HG02610 (cell line): ENCODE data around the gene PRELID3B.
"Not testable (repeated sequence)": the region's sequence is repeated elsewhere in the genome, so short reads cannot be mapped to it uniquely, and the experiment has no call there.

Experiments used
- ATAC-seq: cut with Tn5 transposase; IDR thresholded peaks from one replicate; pipeline ENCODE4 v1.9.1; 2021; ENCODE audit warnings: mild to moderate bottlenecking, moderate library complexity; ENCODE audit not compliant: unreplicated experiment

The PRELID3B gene

DNA sequence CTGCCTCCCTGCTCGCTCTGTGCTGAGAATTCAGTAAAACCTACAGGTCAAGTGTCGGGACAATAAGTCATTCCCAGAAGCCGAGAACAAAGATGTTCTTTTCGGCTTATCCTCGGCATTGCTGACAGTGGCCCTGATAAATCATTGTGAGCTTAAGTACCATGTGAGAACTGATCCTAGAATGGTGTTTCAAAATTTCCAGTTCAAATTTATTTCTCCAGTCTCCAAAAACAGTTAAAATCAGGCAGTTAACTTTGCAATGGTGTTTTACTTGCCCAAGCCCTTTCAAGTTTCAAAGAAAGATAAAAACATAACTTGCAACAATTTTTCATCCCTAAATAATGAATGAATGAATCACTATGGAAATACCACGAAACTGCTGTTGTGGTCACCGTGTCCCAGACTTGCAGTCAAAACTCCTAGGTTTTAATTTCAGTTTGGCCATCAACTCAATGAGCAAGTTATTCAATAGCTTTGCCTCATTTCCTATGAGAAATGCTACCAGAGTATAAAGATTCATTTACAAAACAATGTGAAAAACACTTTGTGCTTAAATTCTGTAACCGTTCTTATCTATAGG, 14.8 kb downstream of the PRELID3B start:
- no peak for ATAC-seq

DNA sequence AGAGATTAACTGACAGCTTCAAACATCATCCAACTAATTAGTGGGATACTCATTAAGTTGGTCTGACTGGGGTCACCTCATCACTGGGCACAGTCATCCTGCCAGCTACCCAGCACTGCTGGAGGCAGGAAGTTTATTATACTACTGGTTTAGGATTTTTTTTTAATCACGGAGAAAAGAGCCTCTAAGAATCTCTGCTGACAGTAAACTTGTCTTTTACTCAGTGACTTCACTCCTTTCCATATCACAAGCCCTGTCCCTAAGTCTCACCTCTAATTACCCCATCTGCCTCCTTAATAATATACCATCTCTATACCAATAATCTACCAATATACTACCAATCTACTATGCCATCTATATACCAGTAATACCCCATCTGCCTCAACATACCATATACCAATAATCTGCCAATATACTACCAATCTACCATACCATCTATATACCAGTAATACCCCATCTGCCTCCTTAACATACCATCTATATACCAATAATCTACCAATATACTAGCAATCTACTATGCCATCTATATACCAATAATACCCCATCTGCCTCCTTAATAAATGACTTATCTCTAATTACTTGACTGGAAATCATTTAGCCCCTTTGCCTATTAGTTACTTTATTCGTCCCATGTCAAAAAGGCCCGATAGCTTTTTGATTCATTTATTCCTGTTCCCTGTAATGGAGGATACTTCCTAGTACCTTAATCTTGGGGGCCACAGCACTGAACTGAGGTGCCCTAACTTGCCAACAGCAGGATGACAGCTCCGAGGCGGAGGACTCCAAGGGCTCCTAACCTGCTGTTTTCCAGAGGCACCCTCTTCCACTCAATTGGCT, 15.5 kb downstream of the PRELID3B start:
- ATAC-seq, result no peak

DNA sequence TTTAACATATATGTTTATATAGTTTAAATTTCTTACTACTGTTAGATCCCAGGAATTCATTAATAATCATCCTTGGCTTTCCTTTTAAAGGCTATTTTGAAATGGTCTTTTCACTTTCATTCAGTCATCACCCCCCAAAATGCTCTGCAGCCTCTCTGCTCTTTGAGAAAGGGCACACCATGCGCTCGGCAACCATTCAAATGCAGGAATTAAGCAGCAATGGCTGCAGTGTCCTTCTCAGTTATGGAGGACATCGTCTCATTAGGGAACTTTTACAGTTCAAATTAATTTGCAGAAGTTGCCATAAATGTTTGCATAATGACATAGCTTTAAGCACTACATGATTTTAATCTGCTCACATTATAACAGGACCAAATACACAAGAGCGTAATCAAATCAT, 17.1 kb downstream of the PRELID3B start:
- ATAC-seq, result no peak

DNA sequence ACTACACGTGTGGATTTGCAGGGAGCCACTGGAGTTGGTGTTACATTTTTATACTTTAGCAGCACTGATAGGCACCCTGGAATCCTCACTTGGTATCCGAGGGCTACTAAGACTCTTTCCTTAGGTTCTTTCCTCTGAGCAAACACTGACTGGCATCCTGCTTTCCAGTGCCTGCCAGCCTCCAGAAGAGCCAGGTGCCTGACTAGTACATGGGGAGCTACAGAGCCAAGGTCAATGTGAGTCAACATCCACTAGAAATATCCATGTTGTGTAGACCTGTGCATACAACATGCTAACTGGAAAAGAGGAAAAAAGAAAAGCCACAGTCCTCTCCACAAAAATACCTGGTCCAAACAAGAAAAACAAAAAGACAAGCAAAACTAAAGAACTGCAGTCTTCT, 17.5 kb downstream of the PRELID3B start:
- ATAC-seq, result no peak

DNA sequence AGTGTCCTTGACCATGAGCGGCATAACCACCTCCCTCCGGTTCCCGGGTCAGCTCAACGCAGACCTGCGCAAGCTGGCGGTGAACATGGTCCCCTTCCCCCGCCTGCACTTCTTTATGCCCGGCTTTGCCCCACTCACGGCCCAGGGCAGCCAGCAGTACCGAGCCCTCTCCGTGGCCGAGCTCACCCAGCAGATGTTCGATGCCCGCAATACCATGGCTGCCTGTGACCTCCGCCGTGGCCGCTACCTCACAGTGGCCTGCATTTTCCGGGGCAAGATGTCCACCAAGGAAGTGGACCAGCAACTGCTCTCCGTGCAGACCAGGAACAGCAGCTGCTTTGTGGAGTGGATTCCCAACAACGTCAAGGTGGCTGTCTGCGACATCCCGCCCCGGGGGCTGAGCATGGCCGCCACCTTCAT, 18.5 kb downstream of the PRELID3B start:
- ATAC-seq, result no peak

DNA sequence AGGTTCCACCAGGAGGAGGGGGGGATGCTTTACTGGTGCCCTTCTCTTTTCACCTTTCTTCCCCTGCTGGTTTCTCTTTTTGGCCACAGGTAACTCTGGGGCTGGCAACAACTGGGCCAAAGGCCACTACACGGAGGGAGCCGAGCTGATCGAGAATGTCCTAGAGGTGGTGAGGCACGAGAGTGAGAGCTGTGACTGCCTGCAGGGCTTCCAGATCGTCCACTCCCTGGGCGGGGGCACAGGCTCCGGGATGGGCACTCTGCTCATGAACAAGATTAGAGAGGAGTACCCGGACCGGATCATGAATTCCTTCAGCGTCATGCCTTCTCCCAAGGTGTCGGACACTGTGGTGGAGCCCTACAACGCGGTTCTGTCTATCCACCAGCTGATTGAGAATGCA, 19.0 kb downstream of the PRELID3B start:
- no peak for ATAC-seq

DNA sequence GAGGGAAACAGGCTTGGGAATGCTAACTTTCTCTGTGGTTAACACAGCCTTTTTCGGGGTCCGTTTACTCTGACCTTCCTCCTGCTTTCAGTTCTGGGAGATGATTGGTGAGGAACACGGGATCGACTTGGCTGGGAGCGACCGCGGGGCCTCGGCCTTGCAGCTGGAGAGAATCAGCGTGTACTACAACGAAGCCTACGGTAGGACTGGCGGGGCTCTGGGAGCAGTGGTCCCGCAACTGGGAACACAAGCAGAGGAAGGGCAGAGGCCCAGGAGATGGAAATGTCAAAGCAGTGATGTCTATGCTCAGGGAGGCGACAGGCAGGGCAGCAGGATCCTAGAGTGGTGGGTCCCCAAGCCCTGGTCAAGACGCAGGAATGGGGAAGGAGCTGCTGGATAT, 19.8 kb downstream of the PRELID3B start:
- no peak for ATAC-seq

DNA sequence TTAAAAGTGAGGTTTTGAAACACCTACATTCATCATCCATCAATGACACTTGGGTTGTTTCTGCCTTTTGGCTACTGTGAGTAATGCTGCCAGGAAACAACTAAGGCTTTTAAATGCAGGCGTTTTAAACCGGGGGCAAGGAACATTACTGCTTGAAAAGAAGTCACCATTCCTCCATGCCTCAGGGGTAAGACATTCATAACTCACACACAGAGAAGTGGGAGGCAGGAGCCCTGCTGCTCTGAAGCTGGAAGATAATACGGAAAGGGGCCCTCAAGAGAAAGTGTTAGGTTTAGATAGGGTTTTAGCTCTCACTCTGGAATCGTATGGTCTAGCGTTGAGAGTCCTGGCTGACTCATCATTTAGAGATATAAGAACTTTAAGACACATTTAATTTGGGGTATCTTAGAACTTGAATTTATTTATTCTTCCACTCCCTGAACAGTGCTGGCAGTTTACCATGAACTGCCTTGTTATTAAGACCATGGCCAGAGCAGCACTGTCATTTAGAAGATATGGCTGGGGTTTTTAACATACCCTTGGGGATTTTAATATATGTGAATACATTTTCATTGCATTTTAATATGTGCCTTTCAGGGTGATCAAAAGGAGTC, 21.5 kb downstream of the PRELID3B start:
- ATAC-seq, result no peak

DNA sequence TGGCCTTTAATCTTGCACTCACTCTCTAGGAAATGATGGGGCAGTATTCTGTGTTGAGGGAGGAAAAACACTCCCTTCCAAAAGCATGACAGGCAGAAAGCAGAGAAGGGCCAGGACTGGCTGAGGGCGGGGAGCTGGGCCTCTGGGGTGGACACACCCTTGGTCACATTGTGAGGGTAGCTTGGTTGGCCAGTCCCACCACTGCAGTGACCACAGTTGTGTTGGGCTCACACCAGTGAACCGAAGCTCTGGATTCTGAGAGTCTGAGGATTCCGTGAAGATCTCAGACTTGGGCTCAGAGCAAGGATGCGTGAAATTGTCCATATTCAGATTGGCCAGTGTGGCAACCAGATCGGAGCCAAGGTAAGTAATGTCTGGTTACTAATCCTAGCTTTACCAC, 23.4 kb downstream of the PRELID3B start, which contains the start of gene TUBB1:
TSS of gene TUBB1 (plus strand) at position 213 of the 400 bp plus-strand sequence. CDS start at position 307, 94 bp downstream.
- ATAC-seq, result no peak

DNA sequence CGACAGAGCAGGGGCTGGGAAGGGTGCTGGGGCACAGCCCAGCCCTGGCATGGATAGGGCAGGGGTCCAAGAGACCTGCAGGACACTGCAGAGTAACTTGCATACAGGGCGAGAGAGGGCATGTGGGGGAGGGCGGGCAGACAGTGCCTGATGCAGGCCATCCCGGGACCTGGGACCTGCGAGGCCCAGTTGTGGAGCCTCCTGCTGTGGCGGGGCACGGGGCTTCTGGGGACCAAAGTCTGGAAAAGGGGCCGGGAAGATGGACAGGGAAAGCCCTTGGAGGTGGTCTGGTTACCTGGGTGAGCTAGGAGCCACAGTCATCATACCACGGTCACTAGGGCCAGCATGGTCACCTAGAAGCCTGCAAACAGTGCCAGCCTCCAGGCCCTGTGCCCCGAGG, 23.8 kb downstream of the PRELID3B start:
- ATAC-seq, result no peak

DNA sequence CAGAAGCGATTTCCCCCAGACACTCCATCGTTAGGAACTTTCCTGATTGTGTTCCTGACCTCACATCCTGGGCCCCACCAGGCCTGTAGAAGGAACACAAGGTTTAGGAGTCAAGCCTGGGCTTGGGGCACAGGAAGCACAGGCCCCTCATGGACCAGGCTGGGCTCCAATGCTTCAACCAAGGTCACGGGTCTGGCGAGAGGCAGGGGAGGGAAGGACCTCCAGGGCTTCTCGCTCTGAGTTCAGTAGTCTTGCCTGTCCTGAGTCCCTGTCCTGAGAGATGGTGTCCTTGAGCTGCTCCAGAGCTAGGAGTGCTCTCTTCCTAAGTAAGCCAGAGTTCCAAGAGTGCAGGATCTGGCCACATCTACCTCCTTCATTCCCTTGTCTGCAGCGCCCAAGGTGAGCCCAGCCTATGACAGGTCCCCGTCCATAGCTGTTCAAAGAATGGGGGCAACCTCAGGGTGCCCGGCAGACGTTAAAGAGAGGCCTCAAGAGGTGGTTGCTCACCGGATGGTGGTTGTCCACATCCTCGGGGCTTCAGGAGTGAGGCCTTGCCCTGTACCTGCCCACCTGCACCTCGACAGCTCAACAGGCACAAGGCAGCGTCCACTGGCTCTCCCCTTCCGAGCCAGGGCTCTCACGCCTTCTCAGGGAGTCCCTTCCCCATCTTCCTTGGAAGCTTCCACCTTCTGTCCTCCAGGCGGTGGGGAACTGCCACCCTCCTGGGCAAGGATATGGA, 24.9 kb downstream of the PRELID3B start:
- no peak for ATAC-seq

DNA sequence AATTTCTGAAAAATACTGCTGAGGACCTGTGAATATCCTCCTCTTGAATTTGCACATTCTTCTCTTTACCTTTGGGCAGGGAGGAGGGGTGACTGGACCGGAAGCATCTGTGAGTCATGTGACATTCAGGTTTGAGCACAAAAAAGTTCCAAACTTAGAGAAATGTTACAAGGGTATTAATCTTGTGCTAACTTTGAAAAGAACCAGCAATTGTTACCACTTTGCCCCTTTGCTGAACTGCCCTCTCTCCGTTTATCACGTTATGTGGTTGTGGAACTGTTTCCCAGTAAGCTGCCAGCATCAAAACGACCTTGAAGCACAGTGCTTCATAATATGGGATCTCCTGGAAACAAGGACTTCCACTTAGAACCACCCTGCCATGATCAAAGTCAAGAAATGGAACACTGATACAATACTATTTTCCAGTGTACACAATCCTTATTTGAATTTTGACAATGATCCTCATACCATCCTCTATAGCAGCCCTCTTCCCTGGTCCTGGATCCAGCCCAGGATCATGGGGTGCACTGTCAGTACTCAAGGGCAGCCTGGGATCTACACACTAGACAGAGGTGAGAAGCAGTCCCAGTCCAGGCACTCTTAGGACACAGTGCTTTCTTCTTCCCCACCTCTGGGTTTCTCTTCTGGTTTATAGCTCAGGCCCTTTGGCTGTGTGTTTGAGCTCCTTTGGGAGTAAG, 25.6 kb downstream of the PRELID3B start:
- no peak for ATAC-seq

DNA sequence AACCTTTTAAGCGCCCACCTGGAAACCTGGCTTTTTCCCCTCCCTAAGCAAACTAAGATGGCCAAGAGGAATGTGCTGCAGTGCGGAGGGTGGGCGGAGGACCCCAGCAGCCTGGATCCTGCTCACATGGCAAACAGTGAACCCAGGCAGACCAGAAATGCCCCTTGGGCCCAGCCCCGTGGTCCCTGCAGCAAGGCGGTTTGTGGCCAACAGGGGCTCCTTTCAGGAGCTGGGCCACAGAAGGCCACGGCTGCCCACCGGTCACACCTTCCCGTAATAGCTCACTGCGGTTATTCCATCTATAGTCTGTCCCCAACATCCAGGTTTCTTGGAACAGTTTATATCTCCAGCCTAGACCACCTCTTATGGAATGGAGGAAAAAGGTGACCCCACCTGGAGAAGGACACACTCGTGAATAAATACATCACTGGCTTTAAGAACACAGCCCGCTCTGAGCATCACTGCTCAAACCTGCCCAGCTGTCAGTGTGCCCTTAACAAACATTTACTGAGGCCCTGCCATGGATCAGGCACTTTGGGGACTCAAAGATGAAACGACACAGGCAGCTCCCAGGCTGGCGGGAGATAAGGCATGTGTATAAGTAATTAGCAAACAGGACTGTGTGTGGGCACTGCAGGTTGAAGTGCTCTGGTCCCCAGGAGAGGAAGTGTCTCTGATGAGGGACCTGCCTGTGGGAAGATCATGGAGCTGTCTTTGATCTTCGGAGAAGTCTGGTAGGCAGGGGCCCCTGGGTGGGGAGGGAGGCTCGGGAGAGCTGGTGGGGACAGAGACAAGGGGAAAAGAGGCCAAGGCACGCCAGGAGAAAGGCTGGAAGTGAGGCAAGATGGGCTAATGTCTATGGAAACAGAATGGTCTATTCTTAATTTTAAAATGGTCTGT, 26.5 kb downstream of the PRELID3B start:
- ATAC-seq, result no peak

DNA sequence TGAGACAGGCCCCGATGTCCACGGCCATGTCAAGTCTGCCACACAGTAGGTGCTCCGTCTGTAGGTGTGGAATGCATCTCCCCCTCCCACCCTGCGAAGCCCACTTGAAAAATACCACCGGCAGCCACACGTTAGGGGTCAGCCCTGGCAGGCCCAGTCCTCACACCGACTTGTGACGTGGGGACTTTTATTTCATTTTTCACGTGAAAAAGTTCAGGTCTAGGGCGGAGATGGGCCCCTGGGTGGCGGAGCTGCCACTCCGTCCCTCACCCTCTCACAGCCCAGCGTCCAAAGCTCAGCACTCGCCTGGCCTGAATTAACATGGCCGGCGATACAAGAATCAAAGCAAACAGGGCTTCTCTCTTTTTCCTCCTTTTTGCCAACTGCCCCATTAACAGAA, 27.2 kb downstream of the PRELID3B start:
- ATAC-seq, result no peak

DNA sequence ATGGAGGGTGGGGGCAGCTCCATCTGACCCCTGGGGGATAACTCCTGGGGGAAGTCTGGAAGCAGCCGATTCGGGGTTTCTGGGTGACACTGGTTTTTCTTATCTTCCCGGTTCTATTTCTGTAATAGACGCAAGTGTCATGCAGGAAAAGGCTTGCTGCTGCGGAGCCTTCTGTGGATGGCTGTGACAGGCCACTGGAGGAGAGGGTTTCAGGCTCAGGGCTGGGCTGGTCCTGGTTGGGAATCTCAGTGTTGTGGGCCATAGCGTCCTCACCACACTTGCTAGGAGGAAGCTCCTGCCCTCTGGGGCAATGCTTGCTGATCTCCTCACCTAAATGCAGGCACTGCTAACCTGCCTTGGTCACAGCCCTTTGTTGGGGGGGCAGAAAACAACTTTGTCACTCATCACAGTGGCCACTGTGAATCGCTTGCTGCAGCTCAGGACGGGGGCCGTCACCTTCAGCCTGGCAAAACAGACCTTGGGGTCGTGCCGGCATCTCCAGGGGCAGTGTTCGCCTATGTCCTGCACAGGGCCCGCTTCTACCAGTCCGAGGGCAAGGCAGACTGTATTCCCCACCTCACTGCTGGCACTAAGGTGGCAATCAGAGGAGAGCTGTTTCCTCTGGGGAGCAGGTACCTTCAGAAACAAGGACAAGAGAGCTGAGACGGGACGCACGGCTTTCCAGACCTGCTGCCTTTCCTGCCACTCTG, 27.8 kb downstream of the PRELID3B start:
- ATAC-seq, result no peak

DNA sequence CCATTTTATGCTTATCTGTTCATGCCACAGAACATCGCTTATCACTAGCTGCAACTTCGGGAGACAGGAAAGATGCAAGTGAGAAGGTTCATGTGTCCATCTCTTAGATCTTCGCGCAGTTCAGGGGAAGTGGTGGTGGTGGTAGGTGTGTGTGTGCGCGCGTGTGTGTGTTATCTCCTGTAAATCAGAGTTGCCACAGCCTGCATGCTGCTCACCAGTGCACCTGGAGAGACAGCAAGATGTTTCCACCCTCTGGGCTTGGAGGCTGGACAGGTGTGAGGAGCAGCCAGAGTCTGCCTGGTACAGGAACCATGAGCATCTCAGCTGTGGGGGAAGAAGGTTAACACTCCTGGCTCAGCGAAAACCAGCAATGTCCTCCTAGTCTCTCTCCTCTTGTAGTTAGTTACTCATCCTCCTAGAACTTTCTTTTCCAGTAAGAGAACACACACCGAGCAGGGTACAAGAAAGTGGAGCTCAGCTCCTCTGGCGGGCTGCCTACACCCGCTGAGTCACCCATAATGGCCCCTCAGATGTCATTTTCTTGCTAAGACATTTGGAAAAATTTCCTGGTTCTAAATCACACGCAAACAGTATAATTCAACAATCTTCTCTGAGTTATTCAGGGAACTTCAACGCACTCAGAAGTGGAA, 28.5 kb downstream of the PRELID3B start:
- ATAC-seq, result no peak

DNA sequence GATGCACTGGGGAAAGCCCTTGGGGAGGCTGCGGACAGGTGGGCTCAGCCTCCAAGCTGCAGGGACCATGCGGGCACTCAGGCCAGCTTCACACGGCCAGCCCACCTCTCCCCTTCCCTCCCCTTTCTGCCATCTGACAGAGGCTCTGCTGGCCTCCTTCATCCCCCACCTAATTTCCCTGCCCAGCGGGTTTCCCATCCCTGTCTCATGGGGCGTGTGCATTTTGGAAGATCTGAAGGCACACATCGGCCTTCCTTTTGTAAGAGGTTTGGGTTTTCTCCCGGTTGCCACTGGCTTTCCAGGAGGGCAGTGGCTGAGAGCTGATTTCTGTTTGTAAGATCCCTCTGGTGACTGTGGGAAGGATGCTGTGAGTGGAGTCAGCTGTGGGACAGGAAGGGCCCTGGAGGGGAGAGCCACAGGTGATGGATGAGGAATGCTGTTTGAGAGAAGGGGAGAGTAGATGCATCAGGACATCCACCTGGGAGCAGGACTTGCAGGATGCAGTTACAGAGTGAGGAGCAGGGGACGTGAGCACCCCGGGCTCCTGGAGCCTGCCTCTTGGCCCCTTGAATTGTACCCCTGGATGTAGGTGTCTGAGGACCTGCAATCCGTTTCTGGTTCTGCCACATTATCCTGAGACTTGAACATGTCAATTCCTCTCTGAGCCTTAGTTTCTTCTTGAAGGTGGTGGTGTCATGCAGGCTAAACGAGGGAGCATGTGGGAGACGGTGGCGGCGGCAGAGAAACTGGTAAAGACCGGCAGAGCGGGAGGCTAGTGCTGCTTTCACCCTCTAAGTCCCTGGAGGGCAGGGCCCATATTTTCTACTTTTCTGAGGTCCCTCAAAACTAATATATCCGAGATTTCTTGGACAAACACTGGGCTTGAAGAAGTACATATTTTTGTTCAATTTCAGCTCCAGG, 29.3 kb downstream of the PRELID3B start:
- ATAC-seq, result no peak

DNA sequence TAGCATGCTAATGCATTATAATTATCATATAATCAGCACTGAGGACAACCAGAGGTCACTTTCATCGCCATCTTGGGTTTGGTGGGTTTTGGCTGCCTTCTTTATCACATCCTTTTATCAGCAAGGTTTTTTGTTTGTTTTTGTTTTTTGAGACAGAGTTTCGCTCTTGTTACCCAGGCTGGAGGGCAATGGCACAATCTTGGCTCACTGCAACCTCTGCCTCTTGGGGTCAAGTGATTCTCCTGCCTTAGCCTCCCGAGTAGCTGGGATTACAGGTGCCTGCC, 30.8 kb downstream of the PRELID3B start:
- not testable (repeated sequence) for ATAC-seq
